DMS53 (cell line): ENCODE measurements around the gene AUNIP.

ENCODE experiments used
- DNase-seq: peaks from one replicate; lab custom pipeline; 2025; lab: John Stamatoyannopoulos, UW

Gene AUNIP, protein sequence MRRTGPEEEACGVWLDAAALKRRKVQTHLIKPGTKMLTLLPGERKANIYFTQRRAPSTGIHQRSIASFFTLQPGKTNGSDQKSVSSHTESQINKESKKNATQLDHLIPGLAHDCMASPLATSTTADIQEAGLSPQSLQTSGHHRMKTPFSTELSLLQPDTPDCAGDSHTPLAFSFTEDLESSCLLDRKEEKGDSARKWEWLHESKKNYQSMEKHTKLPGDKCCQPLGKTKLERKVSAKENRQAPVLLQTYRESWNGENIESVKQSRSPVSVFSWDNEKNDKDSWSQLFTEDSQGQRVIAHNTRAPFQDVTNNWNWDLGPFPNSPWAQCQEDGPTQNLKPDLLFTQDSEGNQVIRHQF

GRCh38 chr1:25858906-25859789 is at the start of gene AUNIP:
AUNIP (minus strand) TSS chr1:25859457; CDS start chr1:25859357, 100 bp downstream.
- DNase-seq: peak; percentile 95

- DNase-seq: no peak
These were observed 49.8 kb upstream of the AUNIP start for GRCh38 chr1:25909040-25909439.

DNA sequence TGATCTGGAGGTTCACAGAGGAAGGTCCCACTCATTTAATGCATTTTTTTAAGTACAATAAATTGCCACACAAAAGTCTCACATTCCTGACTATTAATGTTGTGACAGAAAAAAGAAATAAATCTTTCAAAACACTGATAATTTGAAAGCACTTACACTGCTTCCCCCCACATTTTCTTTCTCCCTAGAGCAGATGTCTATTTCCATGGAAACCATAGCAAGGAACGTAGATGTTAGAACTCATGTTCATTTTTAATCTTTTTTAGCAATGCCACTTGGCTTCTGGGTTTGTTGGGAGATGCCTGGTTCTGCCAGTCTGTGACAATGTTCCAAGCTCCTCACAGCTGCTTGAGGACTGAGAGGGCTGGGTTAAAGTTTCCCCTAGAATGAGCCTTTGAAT is 48.9 kb upstream of the AUNIP start:
- no peak for DNase-seq

GRCh38 chr1:25907601-25908000 is 48.3 kb upstream of the AUNIP start:
- no peak for DNase-seq

- DNase-seq: peak; percentile 81
These were observed 47.5 kb upstream of the AUNIP start for GRCh38 chr1:25906644-25907300.

GRCh38 chr1:25905680-25906643 is 46.7 kb upstream of the AUNIP start, which contains the start of gene STMN1:
STMN1 (minus strand) TSS chr1:25906419; CDS start chr1:25904676, 1,743 bp downstream.
- DNase-seq: peak; percentile 98

DNA sequence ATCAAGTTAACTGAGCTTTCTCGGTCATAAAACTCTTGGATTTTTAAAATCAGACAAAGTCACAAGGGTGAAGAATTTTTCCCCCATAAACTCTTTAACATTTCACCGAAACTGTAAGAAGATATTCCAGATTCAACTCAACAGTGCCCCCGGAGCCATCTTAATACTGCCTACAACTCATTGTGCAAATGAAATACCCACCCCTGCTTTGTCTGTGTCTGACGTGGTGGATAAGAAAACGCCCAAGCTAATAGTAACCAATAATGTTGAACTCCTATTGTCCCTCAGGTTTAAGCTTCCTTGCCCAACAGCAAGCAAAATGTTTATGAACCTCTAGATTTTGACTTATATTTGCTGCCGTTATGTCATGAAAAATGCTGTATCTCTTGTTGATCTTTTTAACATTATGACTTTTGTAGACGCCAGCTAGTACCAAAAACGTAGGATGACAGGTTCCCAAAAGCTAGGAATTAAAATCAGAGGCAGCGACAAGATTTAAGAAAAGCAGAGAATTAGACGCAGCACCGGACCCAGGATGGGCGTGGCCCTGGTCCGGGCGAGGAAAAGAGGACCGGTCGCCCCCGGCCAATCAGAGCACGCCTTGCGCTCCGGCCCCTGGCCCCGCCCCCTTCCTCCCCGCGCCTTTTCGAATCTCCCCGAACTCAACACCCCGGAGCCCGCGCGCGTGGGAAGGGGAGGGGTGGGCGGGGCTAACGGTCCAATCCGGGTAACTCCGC is 45.9 kb upstream of the AUNIP start:
- peak; percentile 96 for DNase-seq

DNA sequence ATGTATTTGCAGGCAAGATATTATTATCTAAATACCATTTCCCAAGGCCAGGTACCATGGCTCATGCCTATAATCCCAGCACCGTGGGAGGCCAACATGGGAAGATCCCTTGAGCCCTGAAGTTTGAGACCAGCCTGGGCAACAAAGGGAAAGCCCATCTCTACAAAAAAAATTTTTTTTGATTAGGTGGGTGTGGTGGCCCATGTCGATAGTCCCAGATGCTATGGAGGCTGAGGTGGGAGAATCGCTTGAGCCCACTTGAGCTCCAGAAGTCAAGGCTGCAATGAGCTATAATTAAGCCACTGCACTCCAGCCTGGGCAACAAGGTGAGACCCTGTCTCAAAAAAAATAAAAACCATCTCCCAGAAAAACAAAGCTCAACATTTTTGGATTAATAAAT is 44.7 kb upstream of the AUNIP start:
- no peak for DNase-seq

DNA sequence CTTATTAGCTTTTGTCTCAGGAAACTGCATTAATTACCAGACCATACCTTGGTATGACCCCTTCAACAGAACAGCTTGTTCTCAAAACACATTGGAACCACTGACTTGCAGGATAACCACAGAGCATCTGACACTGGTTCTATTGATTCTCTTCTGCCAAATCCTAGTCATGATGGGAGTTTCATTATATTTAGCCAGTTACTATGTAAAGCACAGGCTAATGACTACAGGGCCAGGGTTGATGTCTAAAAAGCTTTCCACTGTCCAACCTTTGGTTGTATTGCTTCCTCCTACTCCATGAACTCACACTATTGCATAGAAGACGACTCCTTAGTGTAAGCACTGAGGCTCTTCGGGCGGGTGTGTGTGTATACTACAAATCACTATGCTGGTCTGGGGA is 43.2 kb upstream of the AUNIP start:
- no peak for DNase-seq

- no peak for DNase-seq
These were observed 41.0 kb upstream of the AUNIP start for GRCh38 chr1:25900219-25900618.

DNA sequence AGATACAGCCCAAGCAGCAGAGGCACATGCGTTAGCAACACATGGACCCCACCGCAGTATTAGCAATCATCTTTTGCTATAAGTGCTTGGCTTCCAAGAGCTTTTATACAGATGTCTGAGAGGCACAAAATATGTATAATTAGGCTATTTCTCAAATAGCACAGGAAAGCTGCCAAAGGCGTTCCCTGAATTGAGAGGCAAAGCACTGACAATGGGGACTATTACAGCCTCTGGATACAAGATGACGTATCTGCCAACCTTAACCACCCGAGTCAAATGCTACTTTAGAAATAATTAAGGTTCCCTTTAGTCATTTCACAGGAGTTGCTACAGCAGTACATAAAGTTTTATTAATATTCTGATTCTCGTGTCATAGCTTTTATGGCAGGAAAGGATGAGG is 40.5 kb upstream of the AUNIP start:
- no peak for DNase-seq

GRCh38 chr1:25898223-25899015 is 39.2 kb upstream of the AUNIP start:
- no peak for DNase-seq

- DNase-seq: no peak
These were observed 38.5 kb upstream of the AUNIP start for GRCh38 chr1:25897754-25898153.

GRCh38 chr1:25896266-25896665 is 37.0 kb upstream of the AUNIP start:
- DNase-seq: peak; percentile 50

- peak; percentile 93 for DNase-seq
These were observed 36.2 kb upstream of the AUNIP start for GRCh38 chr1:25895365-25895990.

- no peak for DNase-seq
These were observed 33.9 kb upstream of the AUNIP start for GRCh38 chr1:25893116-25893515.

DNA sequence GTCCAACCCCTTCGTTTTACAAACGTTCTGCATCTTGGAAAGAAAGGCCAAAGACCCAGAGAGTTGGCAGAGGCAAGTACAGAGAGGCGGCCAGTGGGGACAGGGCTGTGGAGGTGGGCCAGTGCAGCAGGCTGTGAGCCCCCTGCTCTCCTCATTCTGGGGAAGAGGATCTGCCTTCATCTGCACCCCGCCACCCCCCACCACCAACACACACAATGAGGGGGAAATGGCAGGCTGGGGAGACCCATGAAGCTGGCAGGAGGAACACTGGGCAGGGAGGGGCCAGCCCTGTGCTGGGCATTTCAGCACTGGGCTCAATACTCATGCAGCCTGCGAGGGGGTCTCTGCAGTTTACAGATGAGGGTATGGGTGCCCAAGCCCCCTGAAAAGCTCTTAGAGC is 32.3 kb upstream of the AUNIP start:
- DNase-seq: no peak

DNA sequence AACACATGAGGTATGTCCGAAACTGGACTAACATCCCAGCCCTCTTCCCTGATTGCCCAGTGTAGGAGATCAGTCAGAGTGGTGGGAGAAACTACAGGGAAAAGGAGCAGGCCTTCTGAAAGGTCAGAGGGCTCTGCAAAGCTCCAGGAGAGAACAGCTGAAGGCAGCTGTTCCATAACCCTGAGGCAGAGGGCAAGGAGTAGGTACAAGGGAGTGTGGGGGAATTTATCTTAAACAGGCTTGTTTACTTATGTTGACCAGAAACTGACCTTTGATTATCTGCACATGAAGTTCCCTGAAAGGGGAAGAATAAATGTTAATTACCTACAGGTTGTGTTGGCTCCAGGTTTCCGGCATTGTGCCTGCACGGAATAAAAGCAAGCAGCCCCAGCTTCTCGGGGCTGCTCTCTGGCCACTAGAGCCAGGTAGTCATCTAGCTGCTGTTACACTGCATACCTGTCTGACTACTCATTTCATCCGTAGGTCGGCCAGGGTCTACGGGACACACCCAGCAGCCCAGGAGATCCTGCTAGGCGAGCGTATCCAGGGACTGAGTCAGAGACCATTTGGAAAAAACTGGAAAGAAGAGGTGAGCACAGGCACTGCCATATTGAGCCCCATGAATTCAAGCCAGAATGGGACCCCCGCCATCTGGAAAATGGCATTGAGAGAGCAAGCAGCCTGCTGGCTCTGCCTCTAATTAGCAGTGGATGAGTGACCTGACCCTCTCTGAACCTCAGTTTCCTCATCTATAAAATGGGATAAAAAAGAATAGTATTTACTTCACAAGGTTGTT is 31.2 kb upstream of the AUNIP start:
- peak; percentile 33 for DNase-seq
